ENCODE results near the gene GPR34.
"Not testable (repeated sequence)": the region's sequence is repeated elsewhere in the genome, so short reads cannot be mapped to it uniquely, and the experiment has no call there.

GPR34 gene

GRCh38 chrX:41695426-41695825 is 6.7 kb downstream of the GPR34 start:
- FAIRE-seq = no peak

GRCh38 chrX:41703574-41704029 is 14.8 kb downstream of the GPR34 start:
- FAIRE-seq = no peak

- FAIRE-seq = no peak
Observed at GRCh38 chrX:41705042-41705441, 16.3 kb downstream of the GPR34 start.

GRCh38 chrX:41705680-41706374 is 17.1 kb downstream of the GPR34 start:
- no peak for FAIRE-seq

GRCh38 chrX:41707218-41707617 is 18.4 kb downstream of the GPR34 start:
- FAIRE-seq = no peak

GRCh38 chrX:41708486-41708885 is 19.7 kb downstream of the GPR34 start:
- no peak for FAIRE-seq

- no peak for FAIRE-seq
Observed at GRCh38 chrX:41711021-41711667, 22.4 kb downstream of the GPR34 start.

- FAIRE-seq = no peak
Observed at GRCh38 chrX:41716222-41716621, 27.4 kb downstream of the GPR34 start.

- FAIRE-seq = no peak
Observed at GRCh38 chrX:41716767-41717473, 28.1 kb downstream of the GPR34 start.

- FAIRE-seq = no peak
Observed at GRCh38 chrX:41718481-41719235, 29.9 kb downstream of the GPR34 start.

- FAIRE-seq = not testable (repeated sequence)
Observed at GRCh38 chrX:41719610-41720009, 30.8 kb downstream of the GPR34 start.

- no peak for FAIRE-seq
Observed at GRCh38 chrX:41720125-41720779, 31.5 kb downstream of the GPR34 start.

GRCh38 chrX:41721590-41721989 is 32.8 kb downstream of the GPR34 start:
- no peak for FAIRE-seq

- no peak for FAIRE-seq
Observed at GRCh38 chrX:41722214-41722613, 33.4 kb downstream of the GPR34 start.

- no peak for FAIRE-seq
Observed at GRCh38 chrX:41722816-41723618, 34.2 kb downstream of the GPR34 start.

- FAIRE-seq = no peak
Observed at GRCh38 chrX:41723826-41724225, 35.1 kb downstream of the GPR34 start, which contains the start of gene GPR82. TSS of gene GPR82 (plus strand) at chrX:41724181. CDS start at chrX:41727027, 2,846 bp downstream.

GRCh38 chrX:41728125-41728524 is 39.4 kb downstream of the GPR34 start:
- no peak for FAIRE-seq

- no peak for FAIRE-seq
Observed at GRCh38 chrX:41730081-41730480, 41.3 kb downstream of the GPR34 start.

- no peak for FAIRE-seq
Observed at GRCh38 chrX:41732260-41732659, 43.5 kb downstream of the GPR34 start.

- no peak for FAIRE-seq
Observed at GRCh38 chrX:41733939-41734338, 45.2 kb downstream of the GPR34 start.

GRCh38 chrX:41734530-41734929 is 45.8 kb downstream of the GPR34 start:
- peak; percentile 74 for FAIRE-seq

- FAIRE-seq = no peak
Observed at GRCh38 chrX:41737065-41737464, 48.3 kb downstream of the GPR34 start.
